HG02970 (cell line): ENCODE measurements around the gene HYAL1.
A peak's percentile ranks its signal among the peaks of the same experiment; 100 is the strongest.
"Not testable (repeated sequence)": the region's sequence is repeated elsewhere in the genome, so short reads cannot be mapped to it uniquely, and the experiment has no call there.

Experiments used
- ATAC-seq: cut with Tn5 transposase; IDR thresholded peaks from one replicate; pipeline ENCODE4 v1.9.1; 2021; ENCODE audit warnings: mild to moderate bottlenecking, moderate library complexity, moderate number of reproducible peaks; ENCODE audit not compliant: unreplicated experiment, low FRiP score

The HYAL1 gene

DNA sequence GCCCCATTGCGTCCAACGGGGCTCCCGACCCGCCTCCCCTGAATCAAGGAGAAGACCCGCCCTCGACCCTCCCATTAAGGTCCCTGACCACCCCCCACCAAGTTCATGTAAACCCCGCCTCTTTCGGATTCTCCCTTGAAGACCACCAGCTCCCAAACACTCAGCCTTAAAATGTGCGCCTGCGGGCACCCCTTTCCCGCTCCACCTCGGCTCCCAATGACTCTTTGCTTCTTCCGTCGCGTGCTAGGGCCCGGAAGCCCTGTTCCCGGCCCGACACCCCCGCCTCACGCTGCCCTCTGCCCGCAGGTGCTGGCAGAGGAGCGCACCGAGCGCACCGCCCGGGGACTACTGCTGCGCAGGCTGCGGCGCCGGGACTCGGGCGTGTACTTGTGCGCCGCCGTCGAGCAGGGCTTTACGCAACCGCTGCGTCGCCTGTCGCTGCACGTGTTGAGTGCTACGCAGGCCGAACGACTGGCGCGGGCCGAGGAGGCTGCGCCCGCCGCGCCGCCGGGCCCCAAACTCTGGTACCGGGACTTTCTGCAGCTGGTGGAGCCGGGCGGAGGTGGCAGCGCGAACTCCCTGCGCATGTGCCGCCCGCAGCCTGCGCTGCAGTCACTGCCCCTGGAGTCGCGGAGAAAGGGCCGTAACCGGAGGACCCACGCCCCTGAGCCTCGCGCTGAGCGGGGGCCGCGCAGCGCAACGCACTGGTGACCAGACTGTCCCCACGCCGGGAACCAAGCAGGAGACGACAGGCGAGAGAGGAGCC, 27.2 kb downstream of the HYAL1 start:
- ATAC-seq, result no peak

DNA sequence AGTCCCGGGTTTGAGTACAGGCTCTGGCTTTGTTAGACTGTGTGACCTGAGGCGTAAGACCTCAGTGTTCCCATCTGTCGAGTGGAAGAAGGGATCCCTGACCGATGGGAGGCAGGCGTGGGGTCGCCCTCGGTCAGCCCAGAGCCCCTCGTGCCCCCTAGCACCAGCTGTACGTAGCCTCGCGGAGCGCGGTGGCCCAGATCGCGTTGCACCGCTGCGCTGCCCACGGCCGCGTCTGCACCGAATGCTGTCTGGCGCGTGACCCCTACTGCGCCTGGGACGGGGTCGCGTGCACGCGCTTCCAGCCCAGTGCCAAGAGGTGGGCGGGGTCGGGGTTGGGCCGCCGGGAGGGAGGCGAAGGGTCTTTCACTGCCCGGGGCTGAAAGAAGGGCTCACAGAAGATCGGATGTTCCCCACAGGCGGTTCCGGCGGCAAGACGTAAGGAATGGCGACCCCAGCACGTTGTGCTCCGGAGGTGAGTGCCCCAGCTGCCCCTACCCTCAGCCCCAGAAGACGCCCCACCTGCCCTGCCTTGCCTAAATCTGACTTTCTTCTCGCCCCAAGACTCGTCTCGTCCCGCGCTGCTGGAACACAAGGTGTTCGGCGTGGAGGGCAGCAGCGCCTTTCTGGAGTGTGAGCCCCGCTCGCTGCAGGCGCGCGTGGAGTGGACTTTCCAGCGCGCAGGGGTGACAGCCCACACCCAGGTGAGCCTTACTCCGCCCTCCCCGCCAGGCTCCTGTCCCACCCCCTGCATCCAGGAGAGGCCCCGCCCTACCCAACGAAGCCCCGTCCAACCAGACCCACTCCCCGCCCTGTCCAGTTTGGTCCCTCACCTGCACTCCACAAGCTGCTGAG, 28.0 kb downstream of the HYAL1 start:
- no peak for ATAC-seq

DNA sequence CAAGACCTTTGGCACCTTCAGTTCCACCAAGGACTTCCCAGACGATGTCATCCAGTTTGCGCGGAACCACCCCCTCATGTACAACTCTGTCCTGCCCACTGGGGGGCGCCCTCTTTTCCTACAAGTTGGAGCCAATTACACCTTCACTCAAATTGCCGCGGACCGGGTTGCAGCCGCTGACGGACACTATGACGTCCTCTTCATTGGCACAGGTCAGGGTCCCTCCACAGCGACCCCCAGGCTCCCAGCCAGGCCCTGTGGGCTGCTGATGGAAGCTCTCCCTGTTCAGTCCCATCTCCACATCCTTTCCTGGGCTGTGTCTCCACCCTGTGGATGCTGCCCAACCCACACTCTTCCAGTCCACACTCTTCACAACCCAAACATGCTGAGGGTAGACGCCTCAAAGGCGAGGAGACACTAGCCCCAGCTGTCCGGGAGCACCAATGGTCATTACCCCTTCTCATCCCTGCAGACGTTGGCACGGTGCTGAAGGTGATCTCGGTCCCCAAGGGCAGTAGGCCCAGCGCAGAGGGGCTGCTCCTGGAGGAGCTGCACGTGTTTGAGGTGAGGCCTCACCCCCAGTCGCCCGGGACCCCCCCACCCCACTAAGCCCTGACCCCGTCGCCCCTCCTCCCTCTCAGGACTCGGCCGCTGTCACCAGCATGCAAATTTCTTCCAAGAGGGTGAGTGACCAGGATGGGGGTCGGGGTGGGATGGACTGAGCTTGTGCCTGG, 28.8 kb downstream of the HYAL1 start:
- ATAC-seq, result no peak

DNA sequence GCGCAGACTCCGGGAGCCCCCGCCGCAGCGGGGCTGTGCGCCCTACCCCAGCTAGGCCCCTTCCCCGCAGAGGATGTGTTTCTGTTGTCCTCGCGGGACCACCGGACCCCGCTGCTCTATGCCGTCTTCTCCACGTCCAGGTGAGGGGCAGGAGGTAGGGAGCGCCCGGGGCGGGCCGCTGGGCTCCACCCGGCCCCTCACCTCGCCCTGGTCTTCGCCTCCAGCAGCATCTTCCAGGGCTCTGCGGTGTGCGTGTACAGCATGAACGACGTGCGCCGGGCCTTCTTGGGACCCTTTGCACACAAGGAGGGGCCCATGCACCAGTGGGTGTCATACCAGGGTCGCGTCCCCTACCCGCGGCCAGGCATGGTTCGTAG, 29.7 kb downstream of the HYAL1 start:
- no peak for ATAC-seq

DNA sequence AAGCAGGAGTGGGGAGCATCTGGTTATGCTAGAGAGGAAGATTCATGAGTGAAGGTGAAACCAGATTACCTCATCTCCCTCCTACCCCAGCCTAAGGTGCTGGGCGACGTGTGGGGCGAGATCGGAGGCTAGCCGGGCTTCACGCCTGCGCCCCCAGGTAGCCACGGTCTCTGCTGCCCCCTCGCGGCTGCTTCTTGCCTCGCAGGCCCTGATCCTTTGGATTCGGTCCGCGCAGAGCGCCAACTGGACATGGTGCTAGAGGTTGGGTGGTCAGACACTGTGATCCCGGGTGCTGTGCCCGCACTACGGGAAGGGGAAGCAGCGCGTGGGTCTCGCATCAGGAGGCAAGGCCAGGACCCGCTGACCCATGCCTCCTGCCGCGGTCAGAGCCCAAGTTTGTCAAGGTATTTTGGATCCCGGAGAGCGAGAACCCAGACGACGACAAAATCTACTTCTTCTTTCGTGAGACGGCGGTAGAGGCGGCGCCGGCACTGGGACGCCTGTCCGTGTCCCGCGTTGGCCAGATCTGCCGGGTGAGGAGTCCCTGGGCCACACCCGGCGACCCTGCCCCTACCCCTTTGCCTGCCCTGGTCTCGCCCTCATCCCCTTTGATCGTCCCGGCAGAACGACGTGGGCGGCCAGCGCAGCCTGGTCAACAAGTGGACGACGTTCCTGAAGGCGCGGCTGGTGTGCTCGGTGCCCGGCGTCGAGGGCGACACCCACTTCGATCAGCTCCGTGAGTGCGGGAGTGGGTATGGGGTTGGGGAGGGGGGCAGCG, 30.3 kb downstream of the HYAL1 start:
- peak; percentile 77 for ATAC-seq

DNA sequence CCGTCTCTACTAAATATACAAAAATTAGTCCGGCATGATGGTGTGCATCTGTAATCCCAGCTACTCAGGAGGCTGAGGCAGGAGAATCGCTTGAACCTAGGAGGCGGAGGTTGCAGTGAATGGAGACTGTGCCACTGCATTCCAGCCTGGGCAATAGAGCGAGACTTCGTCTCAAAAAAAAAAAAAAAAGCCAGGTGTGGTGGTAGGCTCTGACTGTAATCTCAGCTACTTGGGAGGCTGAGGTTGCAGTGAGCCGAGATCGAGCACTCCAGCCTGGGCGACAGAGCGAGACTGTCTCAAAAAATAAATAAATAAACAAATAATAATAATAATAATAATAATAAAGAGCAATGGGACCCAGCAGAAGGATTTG, 30.9 kb downstream of the HYAL1 start:
- not testable (repeated sequence) for ATAC-seq

DNA sequence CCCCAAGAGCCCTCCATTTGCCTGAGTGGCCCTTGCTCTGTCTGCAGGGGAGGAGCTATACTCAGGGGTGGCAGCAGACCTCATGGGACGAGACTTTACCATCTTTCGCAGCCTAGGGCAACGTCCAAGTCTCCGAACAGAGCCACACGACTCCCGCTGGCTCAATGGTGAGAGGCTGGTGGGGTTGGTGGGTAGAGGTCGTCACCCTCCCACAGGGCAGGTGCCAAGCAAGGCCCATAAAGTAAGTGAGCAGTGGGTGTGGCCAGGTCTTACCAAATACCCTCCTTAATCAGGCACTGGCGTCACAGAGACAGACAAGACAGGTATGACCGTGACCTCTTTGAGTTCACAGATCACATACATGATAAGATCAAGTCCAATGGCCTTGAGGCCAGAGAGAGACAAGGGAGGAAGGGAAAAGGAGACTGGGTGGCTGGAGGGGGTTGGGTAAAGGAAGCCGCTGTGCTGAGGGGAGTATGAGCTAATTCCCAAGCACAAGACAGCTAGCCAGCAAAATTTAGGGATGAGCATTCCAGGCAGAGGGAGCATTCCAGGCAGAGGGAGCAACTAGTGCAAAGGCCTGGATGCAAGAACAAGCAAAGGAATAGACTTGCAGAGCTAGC, 31.9 kb downstream of the HYAL1 start:
- no peak for ATAC-seq

DNA sequence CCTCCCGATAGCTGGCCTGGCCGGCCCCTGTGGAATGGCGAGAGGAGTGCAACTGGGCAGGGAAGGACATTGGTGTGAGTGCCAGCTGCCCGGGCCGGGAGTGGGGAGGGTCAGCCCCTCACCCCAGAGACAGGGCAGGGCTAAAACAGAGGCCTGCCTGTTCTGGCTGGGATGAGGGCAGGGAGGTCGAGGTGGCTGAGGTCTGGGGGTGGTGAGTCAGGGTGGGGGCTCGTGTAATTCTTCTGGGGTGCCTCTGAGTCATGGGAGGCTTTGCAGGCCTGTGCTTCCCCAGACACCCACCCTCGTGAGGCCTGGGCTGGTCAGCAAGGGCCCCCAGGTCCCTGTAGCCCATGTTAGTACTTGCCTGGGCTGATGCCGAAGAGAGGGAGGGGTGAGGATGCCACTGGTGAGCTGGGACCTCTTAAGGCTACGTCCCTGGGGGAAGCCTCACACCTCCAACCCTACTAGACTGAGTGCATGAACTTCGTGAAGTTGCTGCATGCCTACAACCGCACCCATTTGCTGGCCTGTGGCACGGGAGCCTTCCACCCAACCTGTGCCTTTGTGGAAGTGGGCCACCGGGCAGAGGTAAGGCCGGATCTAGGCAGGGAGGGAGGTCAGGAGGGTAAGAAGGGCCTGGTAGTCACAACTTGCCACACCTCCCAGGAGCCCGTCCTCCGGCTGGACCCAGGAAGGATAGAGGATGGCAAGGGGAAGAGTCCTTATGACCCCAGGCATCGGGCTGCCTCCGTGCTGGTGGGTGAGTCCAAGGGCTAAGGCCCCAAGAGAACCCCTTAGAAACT, 32.8 kb downstream of the HYAL1 start:
- no peak for ATAC-seq

DNA sequence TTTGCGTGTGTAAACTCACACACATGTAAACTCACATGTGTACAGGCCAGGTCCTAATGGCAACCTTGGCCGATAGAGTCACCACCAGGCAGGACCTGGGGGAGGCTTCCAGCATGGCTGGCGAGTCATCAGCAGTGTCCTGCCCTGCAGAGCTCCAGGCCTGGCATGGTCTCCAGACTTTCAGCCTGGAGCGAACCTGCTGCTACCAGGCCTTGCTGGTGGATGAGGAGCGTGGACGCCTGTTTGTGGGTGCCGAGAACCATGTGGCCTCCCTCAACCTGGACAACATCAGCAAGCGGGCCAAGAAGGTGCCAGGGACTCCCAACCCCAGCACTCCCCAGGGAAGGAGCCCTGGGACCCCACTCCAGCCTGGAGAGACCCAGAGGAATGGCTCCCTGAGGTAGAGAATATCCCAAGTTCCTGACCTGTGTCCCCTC, 33.4 kb downstream of the HYAL1 start:
- ATAC-seq, result no peak

DNA sequence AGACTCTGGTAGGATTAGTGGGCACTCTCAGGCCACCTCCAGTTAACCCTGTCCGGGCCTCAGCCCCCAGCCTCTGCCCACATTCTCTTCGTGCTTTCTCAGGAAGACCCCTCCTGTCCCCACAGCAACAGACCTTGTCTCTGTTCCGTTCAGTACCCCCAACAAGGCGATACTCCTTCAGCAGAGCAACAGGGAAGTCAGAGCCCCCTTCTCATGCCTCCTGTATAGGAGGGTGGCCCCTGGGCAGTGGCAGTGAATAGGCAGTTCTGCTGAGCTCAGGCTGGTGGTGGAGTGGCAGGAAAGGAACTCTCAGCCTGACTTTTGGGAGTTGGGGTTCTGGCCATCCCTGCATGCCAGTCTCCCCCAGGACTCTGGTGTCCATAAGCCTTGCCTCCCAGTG, 33.9 kb downstream of the HYAL1 start:
- no peak for ATAC-seq

DNA sequence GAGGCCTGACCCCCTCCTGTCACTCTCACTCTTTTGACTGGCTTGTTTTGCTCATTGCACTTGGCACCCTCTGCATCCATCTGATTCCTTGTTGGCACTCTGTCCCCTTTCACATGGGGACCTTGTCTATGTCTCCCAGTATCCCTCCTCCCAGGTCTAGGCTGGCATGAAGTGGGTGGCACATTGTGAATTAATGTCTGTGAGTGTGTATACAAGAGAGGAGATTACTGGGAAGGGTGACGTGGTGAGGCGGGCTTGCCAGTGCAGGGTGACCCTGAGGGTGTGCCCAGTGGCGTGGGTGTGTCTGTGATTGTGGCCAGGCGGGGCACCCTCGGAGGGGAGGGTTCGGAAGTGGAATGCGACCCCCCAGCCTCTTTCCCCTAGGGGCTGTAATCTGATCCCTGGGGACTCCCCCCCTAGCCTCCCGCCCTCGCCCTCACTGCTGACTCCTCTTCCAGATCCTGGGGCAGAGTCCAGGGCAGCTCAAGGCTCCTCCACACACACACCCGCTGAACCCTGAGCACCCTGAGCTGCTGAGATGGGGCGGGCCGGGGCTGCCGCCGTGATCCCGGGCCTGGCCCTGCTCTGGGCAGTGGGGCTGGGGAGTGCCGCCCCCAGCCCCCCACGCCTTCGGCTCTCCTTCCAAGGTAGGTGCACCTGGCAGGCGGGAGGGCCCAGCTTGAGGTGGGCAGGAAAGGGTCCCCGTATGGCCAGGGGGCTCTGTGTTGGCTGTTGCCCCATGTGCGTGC, 34.5 kb downstream of the HYAL1 start, which contains the start of gene SEMA3B:
SEMA3B (plus strand) TSS at position 445 of the 749 bp plus-strand sequence; CDS start at position 539, 94 bp downstream.
- ATAC-seq, result no peak

DNA sequence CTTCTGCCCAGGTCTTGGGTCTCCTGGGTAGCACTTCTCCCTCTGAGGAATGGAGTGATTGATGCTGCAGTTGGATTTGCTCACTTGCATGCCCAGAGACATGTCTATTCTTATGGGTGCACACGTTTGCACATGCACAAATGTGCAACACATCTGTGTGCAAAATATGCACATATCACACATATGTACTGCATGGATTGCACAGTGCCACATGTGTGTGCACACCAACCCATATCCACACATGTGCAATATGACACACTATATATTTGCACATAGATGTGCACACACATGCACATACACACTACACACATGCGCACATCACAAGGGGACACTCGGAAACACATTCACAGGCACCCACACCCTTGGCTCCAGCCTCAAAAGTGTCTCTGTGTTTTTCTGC, 35.1 kb downstream of the HYAL1 start:
- ATAC-seq, result no peak

DNA sequence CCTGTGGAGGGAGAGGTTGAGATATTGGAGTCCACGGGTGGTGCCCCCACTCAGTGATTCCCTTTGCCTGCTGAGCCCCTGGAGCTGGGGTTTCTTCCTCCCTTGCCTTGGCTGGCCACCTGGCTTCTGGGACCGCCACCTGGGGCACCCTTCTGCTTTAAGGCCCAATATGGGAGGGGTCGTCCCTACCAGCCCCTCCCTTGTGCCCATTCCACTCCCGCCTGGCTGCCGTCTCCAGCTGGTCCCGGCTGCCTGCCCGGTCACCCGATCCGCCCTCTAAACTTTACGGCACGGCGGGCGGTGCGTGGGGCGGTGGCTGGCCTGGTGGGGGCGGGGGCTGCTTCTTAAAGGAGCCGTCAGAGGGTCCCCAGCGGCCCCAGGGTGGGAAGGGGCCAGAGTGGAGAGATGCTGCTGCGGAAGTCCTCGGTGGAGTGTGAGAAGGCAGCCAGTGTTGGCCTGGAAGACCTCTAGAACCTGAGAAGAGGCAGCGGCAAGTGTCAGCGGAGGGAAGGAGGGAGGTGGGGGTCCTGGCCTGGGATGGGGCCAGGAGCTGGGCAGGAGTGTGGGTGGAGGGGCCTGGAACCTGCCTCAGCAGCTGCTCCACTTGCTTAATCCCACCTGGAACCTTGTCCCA, 36.0 kb downstream of the HYAL1 start:
- no peak for ATAC-seq

DNA sequence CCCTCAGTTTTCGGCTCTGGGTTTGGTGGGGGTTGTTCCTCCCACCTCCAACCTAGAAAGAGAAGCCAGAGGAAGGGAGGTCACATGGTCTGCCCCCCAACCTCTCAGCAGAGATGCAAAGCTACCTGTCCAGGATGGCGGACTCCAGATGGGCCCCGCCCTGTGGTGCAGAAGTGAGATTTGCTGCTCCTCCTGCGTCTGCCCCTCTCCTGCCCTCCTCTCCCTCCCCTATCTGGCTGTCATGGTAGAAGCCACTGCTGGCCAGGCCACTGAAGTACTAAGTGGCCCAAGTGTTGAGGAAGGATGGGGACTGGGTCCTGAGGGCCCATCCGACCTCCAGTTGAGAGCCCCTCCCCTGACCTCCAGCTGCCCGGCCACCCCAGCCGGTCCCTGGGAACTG, 36.5 kb downstream of the HYAL1 start:
- ATAC-seq, result no peak

DNA sequence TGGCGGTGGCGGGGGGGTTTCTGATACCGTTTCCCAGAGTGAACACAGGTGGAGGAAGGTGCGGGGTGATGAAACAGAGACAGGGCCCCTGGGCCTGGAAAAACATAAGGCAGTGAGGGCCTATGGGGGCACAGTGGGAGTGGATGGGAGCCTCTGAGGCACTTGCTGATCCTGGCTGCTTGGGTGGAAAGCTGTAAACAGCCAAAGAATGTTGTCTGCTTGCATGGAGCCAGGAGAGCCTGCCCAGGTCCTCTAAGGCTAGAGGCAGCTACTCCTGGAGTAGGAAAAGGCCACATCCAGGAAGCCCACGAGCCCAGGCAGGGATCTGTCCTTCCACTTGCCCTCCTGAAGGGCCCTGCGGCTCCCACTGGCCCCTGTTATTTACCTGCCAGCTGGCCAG, 37.4 kb downstream of the HYAL1 start:
- ATAC-seq, result no peak

DNA sequence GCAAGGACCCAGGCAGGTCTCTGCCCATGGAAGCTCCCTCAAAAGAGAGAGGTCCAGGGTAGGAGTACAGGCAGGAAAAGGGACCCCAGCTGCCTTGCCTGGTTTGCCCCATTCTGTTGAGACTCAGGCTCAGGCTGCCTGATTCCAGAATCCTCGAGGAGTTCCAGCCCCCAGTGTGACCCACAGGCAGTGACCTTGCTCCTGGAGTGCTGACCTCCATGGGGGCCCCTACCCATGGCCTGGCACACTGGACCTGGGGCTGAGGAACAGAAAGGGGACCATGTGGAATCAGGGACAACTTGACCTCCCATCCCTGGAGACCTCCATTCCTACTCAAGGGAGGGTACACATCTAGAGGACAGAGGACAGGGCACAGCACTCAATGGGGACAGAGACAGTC, 37.8 kb downstream of the HYAL1 start:
- no peak for ATAC-seq

DNA sequence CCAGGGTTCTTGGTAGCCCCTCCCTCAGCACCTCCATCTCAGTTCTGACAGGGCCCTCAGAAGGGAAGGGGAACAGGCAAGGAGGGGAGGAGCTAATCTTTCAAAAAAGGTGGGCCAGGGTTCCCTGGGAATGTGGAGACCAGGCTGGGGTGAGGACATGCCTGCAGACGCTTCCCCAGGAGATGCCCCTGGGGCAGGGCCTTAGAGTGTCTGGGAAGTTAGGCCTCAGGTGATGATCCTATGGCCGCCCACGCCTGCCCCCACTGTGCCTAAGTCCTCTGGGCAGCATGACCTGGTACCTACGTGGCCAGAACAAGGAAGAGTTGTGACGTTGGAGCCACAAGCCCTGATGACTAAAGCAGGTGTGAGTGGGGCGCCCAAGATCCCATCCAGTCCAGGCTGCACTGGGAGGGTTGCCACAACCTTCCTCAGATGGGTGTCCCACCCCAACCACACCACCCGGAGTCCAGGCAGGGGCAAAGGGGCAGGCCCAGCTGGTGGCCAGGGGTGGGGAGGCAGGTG, 38.3 kb downstream of the HYAL1 start:
- ATAC-seq, result no peak
